Neural progenitor cell (in vitro differentiated cells): ENCODE measurements around the gene LIMK2. TPM values are rescaled to one million over a fixed set of nuclear protein-coding genes. Genes with fewer than 3 reads are reported as not detected.

Experiments used
- DNase-seq: peaks from one replicate; pipeline ENCODE4 v3.0.0-alpha.2; 2016; ENCODE audit warnings: low spot score
- H2AFZ ChIP-seq: fragments of 200-600 bp; sonication (generic); replicated peaks from 2 replicates; pipeline ENCODE4 v1.6.1; 2016; ENCODE audit warnings: antibody characterized with exemption
- H3F3A ChIP-seq: fragments of 200-600 bp; sonication (generic); 2 replicates; pipeline ENCODE4 v1.6.1; 2016; ENCODE audit warnings: antibody characterized with exemption, low read depth
- H3K27ac ChIP-seq: fragments of 200-600 bp; sonication (generic); 2 replicates; pipeline ENCODE4 v1.5.1; 2016; ENCODE audit warnings: mild to moderate bottlenecking
- H3K27me3 ChIP-seq: fragments of 200-600 bp; sonication (generic); 2 replicates; pipeline ENCODE4 v1.6.1; 2016; ENCODE audit warnings: mild to moderate bottlenecking, moderate library complexity
- H3K36me3 ChIP-seq: fragments of 200-600 bp; sonication (generic); 2 replicates; pipeline ENCODE4 v1.5.1; 2016
- H3K4me1 ChIP-seq: fragments of 200-600 bp; sonication (generic); 2 replicates; pipeline ENCODE4 v1.6.1; 2016; ENCODE audit warnings: mixed run types
- H3K4me2 ChIP-seq: fragments of 200-600 bp; sonication (generic); 2 replicates; pipeline ENCODE4 v1.6.1; 2016
- H3K4me3 ChIP-seq: fragments of 200-600 bp; sonication (generic); 2 replicates; pipeline ENCODE4 v1.5.1; 2016
- H3K79me2 ChIP-seq: fragments of 200-600 bp; sonication (generic); 2 replicates; pipeline ENCODE4 v1.6.1; 2016; ENCODE audit warnings: low read depth
- H3K9ac ChIP-seq: fragments of 200-600 bp; sonication (generic); 2 replicates; pipeline ENCODE4 v1.6.1; 2016
- H3K9me3 ChIP-seq: fragments of 200-600 bp; sonication (generic); 2 replicates; pipeline ENCODE4 v1.5.1; 2016; ENCODE audit warnings: low read depth
- H4K20me1 ChIP-seq: fragments of 200-600 bp; sonication (generic); 2 replicates; pipeline ENCODE4 v1.6.1; 2016; ENCODE audit warnings: low read depth
- H3K27ac Mint-ChIP-seq: 3 replicates; pipeline ENCODE4 v1.8.0; 2021; ENCODE audit warnings: mixed read lengths
- H3K27me3 Mint-ChIP-seq: 2 replicates; pipeline ENCODE4 v1.8.0; 2022; ENCODE audit warnings: low read depth, mild to moderate bottlenecking, inconsistent platforms, moderate library complexity, mixed read lengths; ENCODE audit not compliant: insufficient read depth
- H3K36me3 Mint-ChIP-seq: 3 replicates; pipeline ENCODE4 v1.8.0; 2021; ENCODE audit warnings: mixed read lengths
- H3K4me1 Mint-ChIP-seq: 3 replicates; pipeline ENCODE4 v1.8.0; 2021; ENCODE audit warnings: mixed read lengths
- H3K4me3 Mint-ChIP-seq: 3 replicates; pipeline ENCODE4 v1.8.0; 2021; ENCODE audit warnings: mild to moderate bottlenecking, moderate library complexity, mixed read lengths
- H3K9me3 Mint-ChIP-seq: 3 replicates; pipeline ENCODE4 v1.8.0; 2020; ENCODE audit warnings: mixed read lengths
- EZH2 ChIP-seq: fragments of 200-600 bp; sonication (generic); IDR thresholded peaks from 2 replicates; pipeline ENCODE4 v1.6.1; 2017; ENCODE audit warnings: antibody characterized with exemption, mild to moderate bottlenecking, moderate library complexity
- EZH2phosphoT487 ChIP-seq: fragments of 200-600 bp; sonication (generic); IDR thresholded peaks from 2 replicates; pipeline ENCODE4 v1.6.1; 2017; ENCODE audit warnings: antibody characterized with exemption
- total RNA-seq: library from RNA; depleted of rRNA; stranded (reverse); fragments of >200 nt; gene quantifications from 2 replicates; pipeline ENCODE4 v1.2.3, GENCODE V29; 2015; ENCODE audit warnings: low replicate concordance
- TF ChIP-seq, protein P1 (sequence below): fragments of 200-600 bp; sonication (generic); IDR thresholded peaks from 2 replicates; pipeline ENCODE4 v1.5.1; 2017; ENCODE audit warnings: antibody characterized with exemption, mild to moderate bottlenecking

Gene LIMK2
- total RNA-seq, 1 donor from 2014 or later: 28.1 TPM

DNA sequence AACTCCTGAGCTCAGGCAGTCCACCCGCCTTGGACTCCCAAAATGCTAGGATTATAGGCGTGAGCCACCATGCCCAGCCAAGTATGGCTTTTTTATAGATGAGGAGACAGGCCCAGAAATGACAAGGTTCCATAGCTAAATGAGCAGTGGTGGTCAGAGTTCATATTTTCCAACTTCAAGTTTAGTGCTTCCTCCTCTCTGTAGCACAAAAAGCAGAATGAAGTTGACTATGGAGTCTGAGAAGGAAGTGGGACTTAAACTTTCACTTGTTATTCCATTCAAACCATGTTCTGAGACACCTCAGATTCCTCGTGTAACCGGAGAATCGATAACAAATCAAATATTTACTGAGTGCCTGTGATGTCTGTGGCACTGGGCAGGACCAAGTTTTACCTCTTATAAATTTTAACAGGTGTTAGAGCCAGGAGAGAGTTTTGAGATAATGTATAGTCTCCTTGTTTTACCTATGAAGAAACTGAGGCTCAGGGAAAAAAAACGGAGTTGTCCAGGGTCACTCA is 3.0 kb downstream of the LIMK2 start:
- H3K4me1 ChIP-seq: peaks cover 41% of the 10 kb centered on the region
- H3K4me1 Mint-ChIP-seq: peaks cover 32% of the 10 kb centered on the region

DNA sequence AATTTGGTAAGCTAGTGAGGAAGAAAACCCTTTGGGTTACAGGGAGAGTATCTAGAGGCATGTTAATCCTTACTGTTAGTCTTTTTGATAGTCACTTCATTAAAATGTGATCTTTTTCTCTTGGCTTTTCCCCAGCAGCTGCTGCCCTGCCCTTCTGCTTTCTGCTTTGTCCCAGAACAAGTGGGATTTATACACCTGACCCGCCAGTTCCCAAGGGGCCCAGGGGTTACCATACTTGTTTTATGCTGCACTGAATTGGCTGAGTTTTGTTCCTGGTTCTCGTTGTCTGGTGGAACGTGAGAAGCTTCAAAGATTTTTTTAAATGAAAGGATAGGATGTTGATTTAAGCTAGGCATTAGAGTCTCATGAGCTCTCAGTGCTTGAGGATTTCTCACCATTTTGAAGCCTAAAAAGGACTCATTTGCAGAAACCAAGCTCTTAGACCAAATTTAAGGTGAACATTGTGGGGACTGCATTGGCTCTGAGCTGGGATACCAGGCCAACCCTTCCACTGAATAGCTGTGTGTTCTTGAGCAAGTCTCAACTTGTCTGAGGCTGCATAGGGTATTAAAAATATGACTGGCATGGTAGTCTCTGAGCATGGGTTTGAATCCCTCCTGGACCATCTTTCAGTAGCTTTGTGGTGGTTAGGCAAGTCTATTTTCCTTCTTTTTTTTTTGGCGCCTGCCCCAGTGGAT is 6.6 kb downstream of the LIMK2 start:
- TF ChIP-seq EZH2phosphoT487 (no peak), EZH2 (no peak)
- TF ChIP-seq, protein P1, sequence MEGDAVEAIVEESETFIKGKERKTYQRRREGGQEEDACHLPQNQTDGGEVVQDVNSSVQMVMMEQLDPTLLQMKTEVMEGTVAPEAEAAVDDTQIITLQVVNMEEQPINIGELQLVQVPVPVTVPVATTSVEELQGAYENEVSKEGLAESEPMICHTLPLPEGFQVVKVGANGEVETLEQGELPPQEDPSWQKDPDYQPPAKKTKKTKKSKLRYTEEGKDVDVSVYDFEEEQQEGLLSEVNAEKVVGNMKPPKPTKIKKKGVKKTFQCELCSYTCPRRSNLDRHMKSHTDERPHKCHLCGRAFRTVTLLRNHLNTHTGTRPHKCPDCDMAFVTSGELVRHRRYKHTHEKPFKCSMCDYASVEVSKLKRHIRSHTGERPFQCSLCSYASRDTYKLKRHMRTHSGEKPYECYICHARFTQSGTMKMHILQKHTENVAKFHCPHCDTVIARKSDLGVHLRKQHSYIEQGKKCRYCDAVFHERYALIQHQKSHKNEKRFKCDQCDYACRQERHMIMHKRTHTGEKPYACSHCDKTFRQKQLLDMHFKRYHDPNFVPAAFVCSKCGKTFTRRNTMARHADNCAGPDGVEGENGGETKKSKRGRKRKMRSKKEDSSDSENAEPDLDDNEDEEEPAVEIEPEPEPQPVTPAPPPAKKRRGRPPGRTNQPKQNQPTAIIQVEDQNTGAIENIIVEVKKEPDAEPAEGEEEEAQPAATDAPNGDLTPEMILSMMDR: no peak
- H3K27me3 Mint-ChIP-seq: no peaks in the 10 kb centered on the region
- H3K4me2 ChIP-seq: peak overlapping the region; percentile 71
- H3K9me3 ChIP-seq: no peaks in the 10 kb centered on the region
- H3K27me3 ChIP-seq: no peaks in the 10 kb centered on the region
- H3K36me3 Mint-ChIP-seq: no peaks in the 10 kb centered on the region
- H3K4me1 Mint-ChIP-seq: peaks cover 20% of the 10 kb centered on the region
- H3F3A ChIP-seq: peaks cover 29% of the 10 kb centered on the region
- H3K4me1 ChIP-seq: peaks cover 41% of the 10 kb centered on the region
- peaks cover 37% of the 10 kb centered on the region for H4K20me1 ChIP-seq
- peaks cover 95% of the 10 kb centered on the region for H3K79me2 ChIP-seq
- no peak overlapping the region for H2AFZ ChIP-seq
- DNase-seq: peak; percentile 62
- H3K9ac ChIP-seq: no peak overlapping the region
- peak overlapping the region; percentile 94 for H3K27ac Mint-ChIP-seq
- H3K36me3 ChIP-seq: no peaks in the 10 kb centered on the region
- peak overlapping the region; percentile 58 for H3K4me3 Mint-ChIP-seq
- no peaks in the 10 kb centered on the region for H3K9me3 Mint-ChIP-seq
- H3K27ac ChIP-seq: peak overlapping the region; percentile 88
- H3K4me3 ChIP-seq: peak overlapping the region; percentile 13

More for the DNA sequence above, 3.0 kb downstream of the LIMK2 start:
- no peaks in the 10 kb centered on the region for H3K9me3 Mint-ChIP-seq
- Histone ChIP-seq H3F3A (peaks cover 35% of the 10 kb centered on the region), H4K20me1 (peaks cover 30% of the 10 kb centered on the region), H3K27ac (no peak overlapping the region), H3K36me3 (no peaks in the 10 kb centered on the region), H3K4me2 (no peak overlapping the region), H3K9ac (no peak overlapping the region), H3K79me2 (peaks cover 74% of the 10 kb centered on the region), H3K4me3 (no peak overlapping the region), H3K9me3 (no peaks in the 10 kb centered on the region), H2AFZ (no peak overlapping the region), H3K27me3 (no peaks in the 10 kb centered on the region)
- no peak for DNase-seq
- no peak overlapping the region for H3K4me3 Mint-ChIP-seq
- no peaks in the 10 kb centered on the region for H3K27me3 Mint-ChIP-seq
- H3K27ac Mint-ChIP-seq: no peak overlapping the region
- TF ChIP-seq EZH2phosphoT487 (no peak), EZH2 (no peak)
- TF ChIP-seq, protein P1: no peak
- no peaks in the 10 kb centered on the region for H3K36me3 Mint-ChIP-seq

DNA sequence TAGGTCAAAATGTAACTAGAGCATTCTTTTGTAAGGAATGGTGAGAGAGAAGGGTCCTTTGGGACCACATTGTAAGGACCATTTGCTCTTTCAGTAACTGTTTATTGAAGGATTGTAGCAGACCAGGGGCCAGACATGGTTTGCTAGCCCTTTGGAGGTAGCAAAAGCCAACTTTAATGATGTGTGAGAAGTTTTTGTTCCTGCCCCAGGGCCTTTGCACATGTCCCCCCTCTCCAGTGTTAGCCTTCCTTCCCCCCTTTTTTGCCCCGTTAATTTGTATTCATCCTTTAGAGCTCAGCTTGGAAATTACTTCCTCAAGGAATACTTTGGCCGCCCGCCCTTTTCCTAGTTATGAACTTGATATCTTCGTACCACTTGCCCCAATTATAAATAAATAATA is 9.0 kb downstream of the LIMK2 start:
- Histone ChIP-seq H3K9me3 (no peaks in the 10 kb centered on the region), H3K27me3 (no peaks in the 10 kb centered on the region), H3K9ac (no peak overlapping the region), H3F3A (peaks cover 29% of the 10 kb centered on the region), H3K4me3 (no peak overlapping the region), H3K27ac (no peak overlapping the region), H3K79me2 (peaks cover 94% of the 10 kb centered on the region), H3K4me2 (no peak overlapping the region), H3K36me3 (no peaks in the 10 kb centered on the region), H2AFZ (no peak overlapping the region), H3K4me1 (peaks cover 52% of the 10 kb centered on the region), H4K20me1 (peaks cover 54% of the 10 kb centered on the region)
- Mint-ChIP-seq H3K4me3 (no peak overlapping the region), H3K27ac (no peak overlapping the region), H3K27me3 (peaks cover 2% of the 10 kb centered on the region), H3K36me3 (no peaks in the 10 kb centered on the region), H3K9me3 (no peaks in the 10 kb centered on the region), H3K4me1 (peaks cover 27% of the 10 kb centered on the region)
- DNase-seq: no peak
- TF ChIP-seq EZH2phosphoT487: no peak
- TF ChIP-seq, protein P1: no peak
- TF ChIP-seq EZH2: no peak
